GM12878 (cell line): ENCODE measurements around the gene KISS1R. TPM values are rescaled to one million over a fixed set of nuclear protein-coding genes. Genes with fewer than 3 reads are reported as not detected.

Experiments
- ATAC-seq: fragments of 200-7000 bp; cut with Tn5 transposase; 3 replicates; pipeline ENCODE4 v1.9.1; 2020; ENCODE audit warnings: mild to moderate bottlenecking, moderate library complexity
- BruUV-seq: library from RNA; stranded (reverse); fragments of 400-500 nt; replicated peaks from 2 replicates; lab custom pipeline; 2021; lab: Mats Ljungman, UMichigan
- CTCF ChIA-PET: fragments of 300-600 bp; sonication (Branson Sonifier 250); formaldehyde crosslinking; extraction: SDS; loops from one replicate; lab custom pipeline; 2021; ENCODE audit warnings: inconsistent platforms; lab: Yijun Ruan, JAX
- POLR2A ChIA-PET: fragments of 350-600 bp; formaldehyde crosslinking; extraction: SDS; loops from one replicate; lab custom pipeline; 2021; ENCODE audit warnings: inconsistent platforms; lab: Charles Lee
- RAD21 ChIA-PET: fragments of 300-600 bp; sonication (Branson Sonifier 250); formaldehyde crosslinking; loops from one replicate; lab custom pipeline; 2023; ENCODE audit warnings: antibody characterized with exemption; ENCODE audit not compliant: unreplicated experiment; lab: Charles Lee
- SMC1A ChIA-PET: fragments of 300-600 bp; sonication (Branson Sonifier 250); formaldehyde crosslinking; loops from one replicate; lab custom pipeline; 2023; ENCODE audit not compliant: unreplicated experiment, uncharacterized antibody; lab: Charles Lee
- DNase-seq: peaks from one replicate; pipeline ENCODE4 v3.0.0-alpha.2; 2011; ENCODE audit warnings: low read depth, low spot score
- FAIRE-seq: peaks from 3 replicates; lab custom pipeline; 2011; peaks lifted over from hg19 to GRCh38; lab: Jason Lieb, UNC
- H2AFZ ChIP-seq: 2 replicates; pipeline ENCODE4 v1.6.0; 2011; ENCODE audit warnings: low read depth, low read length, control low read depth; ENCODE audit not compliant: control insufficient read depth
- H3K27ac ChIP-seq: 2 replicates; pipeline ENCODE4 v1.5.1; 2011; ENCODE audit warnings: control low read depth; ENCODE audit not compliant: control insufficient read depth, insufficient read depth
- H3K27me3 ChIP-seq, 2 experiments: replicated peaks in 1 of 2; 2 replicates each; pipeline versions ENCODE4 v1.6.0 to v1.6.1; 2011; ENCODE audit warnings: low read length in 1 of 2; ENCODE audit not compliant: control insufficient read depth in 2 of 2, insufficient read depth in 2 of 2
- H3K36me3 ChIP-seq, 2 experiments: 2 replicates each; pipeline ENCODE4 v1.5.1; 2011; ENCODE audit warnings: low read length in 1 of 2; ENCODE audit not compliant: control insufficient read depth in 2 of 2, insufficient read depth in 2 of 2
- H3K4me1 ChIP-seq: 2 replicates; pipeline ENCODE4 v1.6.1; 2011; ENCODE audit warnings: mild to moderate bottlenecking, low read length, moderate library complexity, mixed read lengths; ENCODE audit not compliant: control insufficient read depth, insufficient read depth
- H3K4me2 ChIP-seq: 2 replicates; pipeline ENCODE4 v1.6.0; 2011; ENCODE audit warnings: control low read depth; ENCODE audit not compliant: control insufficient read depth, insufficient read depth
- H3K4me3 ChIP-seq: fragments of 200-600 bp; sonication (generic); 2 replicates; pipeline ENCODE4 v1.5.1; 2016
- H3K79me2 ChIP-seq: 2 replicates; pipeline ENCODE4 v1.6.0; 2011; ENCODE audit warnings: low read length; ENCODE audit not compliant: control insufficient read depth, insufficient read depth
- H3K9ac ChIP-seq: 2 replicates; pipeline ENCODE4 v1.8.0; 2011; ENCODE audit warnings: low read length, control low read depth, mixed read lengths; ENCODE audit not compliant: control insufficient read depth, insufficient read depth
- H3K9me3 ChIP-seq: replicated peaks from 3 replicates; pipeline ENCODE4 v1.5.1; 2011; ENCODE audit warnings: mild to moderate bottlenecking, low read length; ENCODE audit not compliant: control insufficient read depth, insufficient read depth
- H4K20me1 ChIP-seq: 2 replicates; pipeline ENCODE4 v1.6.0; 2011; ENCODE audit not compliant: control insufficient read depth, insufficient read depth
- ASH2L ChIP-seq: fragments of 300-600, 200-600 bp; sonication (generic); IDR thresholded peaks from 2 replicates; pipeline ENCODE4 v1.6.1; 2017; ENCODE audit warnings: low read depth, mild to moderate bottlenecking, borderline replicate concordance
- BACH1 ChIP-seq: fragments of 450-650 bp; IDR thresholded peaks from 2 replicates; pipeline ENCODE4 v1.6.1; 2017; ENCODE audit warnings: mild to moderate bottlenecking, borderline replicate concordance
- CHD4 ChIP-seq: fragments of 200-600 bp; sonication (generic); IDR thresholded peaks from 2 replicates; pipeline ENCODE4 v1.6.1; 2016; ENCODE audit warnings: mild to moderate bottlenecking
- GATAD2B ChIP-seq: fragments of 450-650 bp; conservative IDR thresholded peaks from 2 replicates; pipeline ENCODE4 v1.6.1; 2017; ENCODE audit warnings: low read depth, mild to moderate bottlenecking, moderate library complexity
- HDAC6 ChIP-seq: fragments of 200-600 bp; sonication (generic); IDR thresholded peaks from one replicate; pipeline ENCODE4 v1.8.0; 2017; ENCODE audit warnings: antibody characterized with exemption; ENCODE audit not compliant: unreplicated experiment
- IKZF1 ChIP-seq: fragments of 450-650 bp; conservative IDR thresholded peaks from 2 replicates; pipeline ENCODE4 v1.6.1; 2017; ENCODE audit warnings: antibody characterized with exemption, mild to moderate bottlenecking
- JUNB ChIP-seq: IDR thresholded peaks from 2 replicates; pipeline ENCODE4 v1.6.1; 2016; ENCODE audit warnings: antibody characterized with exemption, mild to moderate bottlenecking
- MYC ChIP-seq: IDR thresholded peaks from 2 replicates; pipeline ENCODE4 v1.6.1; 2011; ENCODE audit warnings: mild to moderate bottlenecking, low read length, moderate library complexity, inconsistent platforms; ENCODE audit not compliant: insufficient read depth, insufficient replicate concordance, insufficient read length, severe bottlenecking
- POLR2A ChIP-seq: IDR thresholded peaks from 2 replicates; pipeline ENCODE4 v1.6.1; 2011; ENCODE audit warnings: low read depth, mild to moderate bottlenecking, low read length
- SIX5 ChIP-seq: IDR thresholded peaks from 2 replicates; pipeline ENCODE4 v1.6.1; 2011; ENCODE audit warnings: mild to moderate bottlenecking, low read depth, low read length, moderate library complexity; ENCODE audit not compliant: severe bottlenecking
- WGBS: methylation state at CpG from one replicate; pipeline ENCODE4 v1.1.6; 2016; ENCODE audit warnings: low lambda C conversion rate; ENCODE audit not compliant: insufficient replicate concordance, insufficient coverage; ENCODE audit errors: missing lambda C conversion rate; 5-methylcytosine and 5-hydroxymethylcytosine counted together
- in situ Hi-C: fragments of 300-500 bp; cut with MboI; formaldehyde crosslinking; loops from 9 replicates; pipeline ENCODE4 v1.14.3; 2018; ENCODE audit warnings: mixed read lengths
- intact Hi-C: fragments of 100-400 bp; cut with micrococcal nuclease; formaldehyde crosslinking; loops from one replicate; pipeline ENCODE4 v1.14.2; 2022; ENCODE audit not compliant: unreplicated experiment
- polyA plus RNA-seq, 11 experiments: library from polyadenylated mRNA; depleted of rRNA in 4 of 11; unstranded in 6 of 11; stranded (reverse) in 5 of 11; fragments of >200 nt; fragmentation: Nextera tagmentation in 4 of 11; fragmentation: Illumina TruSeq in 1 of 11; extraction: Ambion mirVana in 4 of 11; extraction: Trizol in 1 of 11; gene quantifications; 1 replicate in 1 of 11; 2 replicates in 10 of 11; pipeline versions ENCODE4 v1.2.1 to v1.2.3, GENCODE V29; 2011 to 2016; ENCODE audit warnings: inconsistent platforms in 2 of 11, missing spikeins in 2 of 11, low read depth in 1 of 11
- total RNA-seq, 4 experiments: library from RNA; depleted of rRNA in 3 of 4; stranded (reverse); fragments of >200 nt in 3 of 4; fragmentation: Illumina TruSeq in 1 of 4; extraction: Trizol in 1 of 4; gene quantifications; 2 replicates each; pipeline versions ENCODE4 v1.2.1 to v1.2.3, GENCODE V29; 2013 to 2021
- TF ChIP-seq, protein P1 (sequence below): fragments of 450-650 bp; IDR thresholded peaks from 2 replicates; pipeline ENCODE4 v1.6.1; 2016; ENCODE audit warnings: mild to moderate bottlenecking
- TF ChIP-seq, protein P2 (sequence below): fragments of 450-650 bp; IDR thresholded peaks from 2 replicates; pipeline ENCODE4 v1.6.1; 2016; ENCODE audit warnings: mild to moderate bottlenecking

The KISS1R gene
- total and polyA plus RNA-seq, 10 of the 15 experiments (the other 5 are each of a cell fraction or from before 2014, with no cell fraction given), result 0.13 to 2.7 (median 1.4) TPM; not detected in 3

- BruUV-seq, result no TSS peak
- Histone ChIP-seq H3K27ac (no peak overlapping the region), H3K79me2 (peaks cover 19% of the 10 kb centered on the region), H4K20me1 (no peaks in the 10 kb centered on the region), H3K4me1 (peaks cover 33% of the 10 kb centered on the region), H3K4me3 (no peak overlapping the region), H3K4me2 (peak overlapping the region; percentile 30; the same call in 1 of the 2 replicates), H3K36me3 (no peaks in the 10 kb centered on the region; a peak in 1 of 4 replicates), H3K9ac (no peak overlapping the region), H3K27me3 (no peaks in the 10 kb centered on the region), H2AFZ (no peak overlapping the region), H3K9me3 (no peaks in the 10 kb centered on the region)
- SMC1A ChIA-PET, result interaction anchor here (1.7 kb wide), 1 partner anchor 48 kb away, joined by 8 read pairs; no protein-coding TSS in a partner anchor
- intact Hi-C loops, result no loop called here
- no peak for ATAC-seq
- no peak for DNase-seq
- POLR2A ChIA-PET, result no interaction called here
- CTCF ChIA-PET, result no interaction called here
- no peak for FAIRE-seq
- TF ChIP-seq POLR2A (peak; percentile 17; the same call in 1 of the 2 replicates), JUNB (no peak), HDAC6 (no peak), CHD4 (0 out of 2 replicates have a peak, but pooled peaks have one; percentile 36), ASH2L (no peak), MYC (no peak), IKZF1 (0 out of 2 replicates have a peak, but pooled peaks have one; percentile 34), BACH1 (no peak), GATAD2B (peak; percentile 53; the same call in 1 of the 2 replicates), SIX5 (no peak)
- TF ChIP-seq, protein P1, sequence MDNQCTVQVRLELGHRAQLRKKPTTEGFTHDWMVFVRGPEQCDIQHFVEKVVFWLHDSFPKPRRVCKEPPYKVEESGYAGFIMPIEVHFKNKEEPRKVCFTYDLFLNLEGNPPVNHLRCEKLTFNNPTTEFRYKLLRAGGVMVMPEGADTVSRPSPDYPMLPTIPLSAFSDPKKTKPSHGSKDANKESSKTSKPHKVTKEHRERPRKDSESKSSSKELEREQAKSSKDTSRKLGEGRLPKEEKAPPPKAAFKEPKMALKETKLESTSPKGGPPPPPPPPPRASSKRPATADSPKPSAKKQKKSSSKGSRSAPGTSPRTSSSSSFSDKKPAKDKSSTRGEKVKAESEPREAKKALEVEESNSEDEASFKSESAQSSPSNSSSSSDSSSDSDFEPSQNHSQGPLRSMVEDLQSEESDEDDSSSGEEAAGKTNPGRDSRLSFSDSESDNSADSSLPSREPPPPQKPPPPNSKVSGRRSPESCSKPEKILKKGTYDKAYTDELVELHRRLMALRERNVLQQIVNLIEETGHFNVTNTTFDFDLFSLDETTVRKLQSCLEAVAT, result peak; percentile 94
- TF ChIP-seq, protein P2, sequence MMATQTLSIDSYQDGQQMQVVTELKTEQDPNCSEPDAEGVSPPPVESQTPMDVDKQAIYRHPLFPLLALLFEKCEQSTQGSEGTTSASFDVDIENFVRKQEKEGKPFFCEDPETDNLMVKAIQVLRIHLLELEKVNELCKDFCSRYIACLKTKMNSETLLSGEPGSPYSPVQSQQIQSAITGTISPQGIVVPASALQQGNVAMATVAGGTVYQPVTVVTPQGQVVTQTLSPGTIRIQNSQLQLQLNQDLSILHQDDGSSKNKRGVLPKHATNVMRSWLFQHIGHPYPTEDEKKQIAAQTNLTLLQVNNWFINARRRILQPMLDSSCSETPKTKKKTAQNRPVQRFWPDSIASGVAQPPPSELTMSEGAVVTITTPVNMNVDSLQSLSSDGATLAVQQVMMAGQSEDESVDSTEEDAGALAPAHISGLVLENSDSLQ, result no peak
- RAD21 ChIA-PET, result no interaction called here
- in situ Hi-C loops, result no loop called here
- WGBS, result 92% methylated on average over 41 of the region's 54 CpGs
These were observed 5.7 kb upstream of the KISS1R start for GRCh38 chr19:911197-912033.
